Measurements from ENCODE around the gene PIGU. TPM values are rescaled to one million over a fixed set of nuclear protein-coding genes. Genes with fewer than 3 reads are reported as not detected.

The PIGU gene
- total and polyA plus RNA-seq, 7 experiments from 2014 or later = 8.6 to 34.5 (median 16.7) TPM

DNA sequence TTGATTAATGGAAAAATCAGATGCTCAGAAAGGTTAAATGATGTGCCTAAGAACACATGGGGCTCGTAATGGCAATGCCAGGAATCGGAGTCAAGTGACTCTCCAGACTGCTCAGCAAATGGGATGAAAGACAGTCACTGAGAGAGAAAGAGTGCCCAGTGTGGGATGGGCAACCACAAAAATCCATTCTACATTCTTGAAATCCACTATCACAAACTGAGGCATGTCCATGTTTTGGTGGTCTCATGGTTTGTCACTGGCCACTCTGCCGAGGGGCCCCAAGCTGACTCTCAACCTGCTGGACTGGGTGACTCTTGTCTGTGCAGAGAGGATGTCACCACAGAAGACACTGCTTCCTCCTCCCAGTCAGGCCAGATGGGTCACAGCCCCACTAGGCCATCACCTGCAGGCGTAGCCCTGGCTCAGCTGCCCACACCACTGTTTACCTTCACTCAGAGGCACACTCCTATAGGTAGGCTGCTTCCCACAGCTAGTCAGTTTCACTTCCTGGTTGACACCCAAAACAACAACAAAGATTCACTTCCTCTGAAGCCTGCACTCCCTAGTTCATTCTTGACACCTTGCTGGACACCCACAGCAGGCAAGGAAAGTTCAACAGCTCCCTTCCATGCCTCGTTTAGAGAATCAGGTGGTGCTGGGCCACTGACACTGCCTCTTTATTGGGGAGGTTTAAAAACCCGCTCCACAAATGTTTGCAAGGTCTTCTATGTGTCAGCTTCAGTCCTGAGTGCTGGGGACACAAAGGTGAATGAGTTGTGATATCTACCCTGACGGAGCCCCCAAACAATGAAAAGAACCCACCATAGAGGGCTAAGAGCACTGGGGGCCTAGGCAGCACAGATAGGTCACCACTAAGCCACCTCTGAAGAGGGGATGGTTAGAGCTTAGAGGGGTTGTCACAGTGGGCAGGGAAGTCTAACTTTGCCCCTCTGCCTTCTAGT is 96.6 kb downstream of the PIGU start:
- Mint-ChIP-seq H3K9me3 (no peaks in the 10 kb centered on the region), H3K36me3 (peaks cover 4 to 33% (median 13%) of the 10 kb centered on the region in 5 donors), H3K4me3 (peak overlapping the region in 2 of 10 donors; percentile 16 to 64), H3K27me3 (no peaks in the 10 kb centered on the region), H3K4me1 (peaks cover 9 to 38% (median 17%) of the 10 kb centered on the region in 7 donors), H3K27ac (peak overlapping the region; percentile 2 to 92 (median 73))
- ATAC-seq (peak; percentile 68), DNase-seq (peak in 2 of 9 donors; percentile 7 to 33)
- H3K27me3 ChIP-seq (ENCODE audit: control insufficient read depth in 2 of 2, insufficient read depth in 2 of 2, low read length in 2 of 2) = no peaks in the 10 kb centered on the region
- H3K36me3 ChIP-seq (ENCODE audit: control insufficient read depth in 2 of 3, insufficient read depth in 3 of 3, low read length in 3 of 3) = peaks cover 0 to 66% (median 0%) of the 10 kb centered on the region in 3 experiments
- H3K9me3 ChIP-seq (ENCODE audit: control insufficient read depth in 2 of 3, low read length in 3 of 3) = no peaks in the 10 kb centered on the region
- peaks cover 10 to 11% of the 10 kb centered on the region in 2 donors for H3K4me1 ChIP-seq (ENCODE audit: control insufficient read depth in 2 of 2, insufficient read depth in 2 of 2, low read length in 2 of 2)
- no peak overlapping the region for H3K4me3 ChIP-seq (ENCODE audit: low read length)
- ChIA-PET POLR2A (interaction anchor here (0.5 kb wide), 1 partner anchor 1155 kb away, joined by 3 read pairs; no protein-coding TSS in a partner anchor), CTCF (interaction anchor here (0.5 kb wide), 1 partner anchor 189 kb away, joined by 4 read pairs; no protein-coding TSS in a partner anchor)
- peak overlapping the region; percentile 31 for H3K27ac ChIP-seq (ENCODE audit: low read depth, low read length)
- intact Hi-C loops (cut with micrococcal nuclease) = loop anchor here in 1 of 2 donors (2.0 kb wide), 1 partner anchor 21 kb away; the partner anchor contains the start of gene MAP1LC3A

DNA sequence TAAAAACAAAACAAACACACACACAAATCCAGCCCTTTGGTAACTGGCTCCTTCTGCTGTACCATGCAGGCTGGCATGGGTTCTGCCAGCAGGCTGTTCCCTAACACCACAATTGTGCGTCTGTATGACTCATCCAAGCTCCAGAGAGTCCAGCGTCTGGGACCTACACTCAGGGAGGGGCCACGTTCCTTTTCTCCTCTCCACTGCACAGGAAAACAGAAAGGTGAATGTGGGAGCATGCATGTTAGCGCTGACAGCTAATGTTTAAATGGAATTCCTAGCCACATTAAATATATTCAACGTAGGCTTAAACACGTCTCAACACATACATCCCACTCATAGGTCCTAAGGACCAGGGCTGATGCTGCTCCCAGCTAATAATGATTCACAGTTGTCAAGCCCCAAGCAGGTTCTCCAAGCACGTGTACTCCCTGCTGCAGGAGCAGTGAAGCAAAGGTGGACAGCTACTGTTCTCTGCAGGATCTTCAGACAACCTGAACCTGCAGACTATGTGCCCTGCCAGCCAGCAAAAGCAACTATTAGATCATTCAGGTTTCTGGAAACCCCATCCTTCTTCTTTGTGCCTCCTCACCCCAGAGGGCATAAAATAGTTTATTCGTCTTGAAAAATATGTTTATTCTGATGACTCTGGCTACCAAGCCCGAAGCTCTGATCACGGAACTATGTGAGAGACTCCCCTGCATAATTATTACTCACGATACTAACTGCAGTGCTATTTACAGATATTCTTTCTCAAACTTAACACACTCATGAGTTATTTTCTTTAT is 97.5 kb downstream of the PIGU start:
- H3K27me3 Mint-ChIP-seq = no peaks in the 10 kb centered on the region
- peaks cover 0 to 2% (median 0%) of the 10 kb centered on the region in 11 donors for H3K9me3 Mint-ChIP-seq
- CTCF ChIA-PET = interaction anchor here (0.5 kb wide), 1 partner anchor 190 kb away, joined by 4 read pairs; no protein-coding TSS in a partner anchor
- no peak for ATAC-seq
- Histone ChIP-seq H3K27me3 (ENCODE audit: control insufficient read depth in 2 of 2, insufficient read depth in 2 of 2, low read length in 2 of 2) (no peaks in the 10 kb centered on the region), H3K4me1 (ENCODE audit: control insufficient read depth in 2 of 2, insufficient read depth in 2 of 2, low read length in 2 of 2) (peaks cover 10 to 11% of the 10 kb centered on the region in 2 donors), H3K9me3 (ENCODE audit: control insufficient read depth in 2 of 3, low read length in 3 of 3) (no peaks in the 10 kb centered on the region), H3K36me3 (ENCODE audit: control insufficient read depth in 2 of 3, insufficient read depth in 3 of 3, low read length in 3 of 3) (peaks cover 0 to 66% (median 0%) of the 10 kb centered on the region in 3 experiments), H3K4me3 (ENCODE audit: low read length) (no peak overlapping the region), H3K27ac (ENCODE audit: low read depth, low read length) (no peak overlapping the region)
- POLR2A ChIA-PET = interaction anchor here (0.5 to 0.6 kb wide), 2 partner anchors 87 to 1154 kb away, joined by 3 read pairs; no protein-coding TSS in a partner anchor
- peaks cover 9 to 38% (median 17%) of the 10 kb centered on the region in 7 donors for H3K4me1 Mint-ChIP-seq
- peak overlapping the region in 1 of 10 donors; percentile 64 for H3K4me3 Mint-ChIP-seq
- peak overlapping the region in 5 of 9 donors; percentile 2 to 92 (median 78) for H3K27ac Mint-ChIP-seq
- peaks cover 4 to 36% (median 13%) of the 10 kb centered on the region in 5 donors for H3K36me3 Mint-ChIP-seq
- DNase-seq = peak in 1 of 9 donors; percentile 12
- intact Hi-C loops (cut with micrococcal nuclease) = no loop called here

DNA sequence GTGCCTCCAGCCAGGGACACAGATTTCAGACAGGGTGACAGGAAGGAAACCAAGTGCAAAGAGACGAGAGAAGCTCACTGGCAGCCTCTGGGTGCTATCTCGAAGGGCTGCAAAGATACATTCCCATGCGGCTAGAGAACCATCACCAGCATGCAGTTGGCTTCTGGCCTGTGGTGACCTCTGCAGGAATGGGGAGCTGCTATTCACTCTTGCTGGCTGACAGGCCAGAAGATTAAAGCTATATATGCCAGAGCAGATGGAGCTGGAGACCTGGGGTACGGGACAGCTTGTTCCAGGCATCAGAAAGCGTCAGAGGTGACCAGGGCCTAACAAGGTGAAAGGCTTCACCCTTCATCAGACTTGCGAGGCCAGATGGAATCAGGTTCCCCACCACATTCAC is 98.4 kb downstream of the PIGU start:
- Histone ChIP-seq H3K27ac (ENCODE audit: low read depth, low read length) (no peak overlapping the region), H3K9me3 (ENCODE audit: control insufficient read depth in 2 of 3, low read length in 3 of 3) (no peaks in the 10 kb centered on the region), H3K36me3 (ENCODE audit: control insufficient read depth in 2 of 3, insufficient read depth in 3 of 3, low read length in 3 of 3) (peaks cover 0 to 66% (median 0%) of the 10 kb centered on the region in 3 experiments), H3K4me3 (ENCODE audit: low read length) (no peak overlapping the region), H3K27me3 (ENCODE audit: control insufficient read depth in 2 of 2, insufficient read depth in 2 of 2, low read length in 2 of 2) (no peaks in the 10 kb centered on the region), H3K4me1 (ENCODE audit: control insufficient read depth in 2 of 2, insufficient read depth in 2 of 2, low read length in 2 of 2) (peaks cover 10 to 11% of the 10 kb centered on the region in 2 donors)
- Mint-ChIP-seq H3K9me3 (peaks cover 0 to 2% (median 0%) of the 10 kb centered on the region in 11 donors), H3K4me1 (peaks cover 9 to 38% (median 17%) of the 10 kb centered on the region in 7 donors), H3K27ac (peak overlapping the region in 3 of 9 donors; percentile 16 to 32 (median 30)), H3K4me3 (no peak overlapping the region), H3K36me3 (peaks cover 4 to 40% (median 13%) of the 10 kb centered on the region in 5 donors), H3K27me3 (no peaks in the 10 kb centered on the region)
- no peak for ATAC-seq
- ChIA-PET CTCF (no interaction called here), POLR2A (interaction anchor here (0.6 kb wide), 1 partner anchor 88 kb away, joined by 3 read pairs; no protein-coding TSS in a partner anchor)
- no peak for DNase-seq
- intact Hi-C loops (cut with micrococcal nuclease) = no loop called here

DNA sequence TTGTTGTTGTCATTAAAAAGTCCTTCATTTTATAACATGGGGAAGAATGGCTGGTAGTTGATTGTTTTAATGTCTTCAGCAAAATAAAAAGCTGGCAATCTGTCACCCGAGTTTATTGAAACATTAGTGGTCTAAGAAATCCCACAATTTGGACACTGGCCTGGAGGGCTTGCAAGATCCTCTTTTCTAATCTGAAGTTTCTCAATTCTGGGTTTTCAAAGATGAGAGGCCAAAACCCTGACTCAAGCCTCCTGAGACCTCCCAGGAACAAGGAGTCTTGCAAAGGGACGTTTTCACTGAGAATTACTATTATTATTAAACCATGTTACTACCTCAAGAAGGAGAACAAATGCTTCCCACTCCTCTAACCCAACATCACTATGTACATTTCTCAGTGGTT is 98.9 kb downstream of the PIGU start:
- Histone ChIP-seq H3K4me3 (ENCODE audit: low read length) (no peak overlapping the region), H3K9me3 (ENCODE audit: control insufficient read depth in 2 of 3, low read length in 3 of 3) (no peaks in the 10 kb centered on the region), H3K36me3 (ENCODE audit: control insufficient read depth in 2 of 3, insufficient read depth in 3 of 3, low read length in 3 of 3) (peaks cover 0 to 66% (median 0%) of the 10 kb centered on the region in 3 experiments), H3K27me3 (ENCODE audit: control insufficient read depth in 2 of 2, insufficient read depth in 2 of 2, low read length in 2 of 2) (no peaks in the 10 kb centered on the region), H3K27ac (ENCODE audit: low read depth, low read length) (no peak overlapping the region), H3K4me1 (ENCODE audit: control insufficient read depth in 2 of 2, insufficient read depth in 2 of 2, low read length in 2 of 2) (peaks cover 10 to 11% of the 10 kb centered on the region in 2 donors)
- intact Hi-C loops (cut with micrococcal nuclease) = no loop called here
- Mint-ChIP-seq H3K9me3 (peaks cover 0 to 2% (median 0%) of the 10 kb centered on the region in 11 donors), H3K27ac (peak overlapping the region in 1 of 9 donors; percentile 30), H3K36me3 (peaks cover 8 to 40% (median 14%) of the 10 kb centered on the region in 5 donors), H3K4me3 (no peak overlapping the region), H3K27me3 (no peaks in the 10 kb centered on the region), H3K4me1 (peaks cover 9 to 38% (median 17%) of the 10 kb centered on the region in 7 donors)
- ChIA-PET POLR2A (no interaction called here), CTCF (interaction anchor here (1.2 kb wide), 1 partner anchor 21 kb away, joined by 4 read pairs; no protein-coding TSS in a partner anchor)
- DNase-seq (no peak), ATAC-seq (no peak)

DNA sequence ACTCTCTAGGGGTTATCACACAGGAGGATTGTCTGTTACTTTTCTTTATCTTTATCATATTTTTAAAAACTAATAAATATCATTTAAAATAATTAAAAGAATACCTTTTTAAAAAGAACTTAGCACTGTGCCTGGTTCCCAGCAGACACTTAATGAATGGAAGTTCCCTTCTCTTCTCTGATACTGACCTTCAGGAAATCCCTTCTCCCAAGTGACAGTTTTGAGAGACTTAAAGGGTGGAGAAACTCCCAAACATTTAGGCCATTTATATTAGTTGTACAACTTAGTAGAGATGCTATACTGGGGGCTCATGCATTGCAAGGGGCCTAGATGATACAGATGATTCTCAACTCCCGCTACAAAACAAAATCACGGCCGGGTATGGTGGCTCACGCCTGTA is 99.8 kb downstream of the PIGU start:
- Histone ChIP-seq H3K36me3 (ENCODE audit: control insufficient read depth in 2 of 3, insufficient read depth in 3 of 3, low read length in 3 of 3) (peaks cover 0 to 67% (median 0%) of the 10 kb centered on the region in 3 experiments), H3K9me3 (ENCODE audit: control insufficient read depth in 2 of 3, low read length in 3 of 3) (no peaks in the 10 kb centered on the region), H3K27me3 (ENCODE audit: control insufficient read depth in 2 of 2, insufficient read depth in 2 of 2, low read length in 2 of 2) (no peaks in the 10 kb centered on the region), H3K27ac (ENCODE audit: low read depth, low read length) (no peak overlapping the region), H3K4me3 (ENCODE audit: low read length) (no peak overlapping the region), H3K4me1 (ENCODE audit: control insufficient read depth in 2 of 2, insufficient read depth in 2 of 2, low read length in 2 of 2) (peaks cover 10 to 11% of the 10 kb centered on the region in 2 donors)
- Mint-ChIP-seq H3K9me3 (peaks cover 0 to 2% (median 0%) of the 10 kb centered on the region in 11 donors), H3K27me3 (no peaks in the 10 kb centered on the region), H3K4me1 (peaks cover 7 to 34% (median 17%) of the 10 kb centered on the region in 7 donors), H3K27ac (no peak overlapping the region), H3K4me3 (no peak overlapping the region), H3K36me3 (peaks cover 8 to 40% (median 14%) of the 10 kb centered on the region in 5 donors)
- ChIA-PET CTCF (interaction anchor here (1.2 kb wide), 1 partner anchor 22 kb away, joined by 4 read pairs; no protein-coding TSS in a partner anchor), POLR2A (no interaction called here)
- DNase-seq (no peak), ATAC-seq (no peak)
- intact Hi-C loops (cut with micrococcal nuclease) = no loop called here

DNA sequence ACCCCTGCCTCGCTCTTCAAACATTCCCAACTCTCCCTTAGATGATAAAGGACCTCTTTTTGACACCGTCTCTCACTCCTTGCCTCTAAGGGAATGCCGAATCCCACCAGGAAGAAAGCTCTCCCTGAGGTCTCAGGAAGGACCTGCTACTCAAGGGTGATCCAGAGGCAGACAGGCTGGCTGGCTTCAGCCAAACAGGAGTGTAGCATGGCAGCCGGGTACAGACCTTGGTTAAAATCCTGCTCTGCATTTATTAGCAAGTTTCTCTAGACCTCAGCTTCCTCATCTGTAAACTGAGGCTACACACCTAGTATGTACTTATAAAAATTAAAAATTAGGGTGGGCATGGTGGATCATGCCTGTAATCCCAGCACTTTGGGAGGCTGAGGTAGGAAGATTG is 101.1 kb downstream of the PIGU start:
- POLR2A ChIA-PET = no interaction called here

More for the DNA sequence above, 101.1 kb downstream of the PIGU start:
- no peak overlapping the region for H3K27ac Mint-ChIP-seq
- no peaks in the 10 kb centered on the region for H3K27me3 Mint-ChIP-seq
- Histone ChIP-seq H3K27ac (ENCODE audit: low read depth, low read length) (no peak overlapping the region), H3K4me3 (ENCODE audit: low read length) (no peak overlapping the region), H3K27me3 (ENCODE audit: control insufficient read depth in 2 of 2, insufficient read depth in 2 of 2, low read length in 2 of 2) (no peaks in the 10 kb centered on the region), H3K9me3 (ENCODE audit: control insufficient read depth in 2 of 3, low read length in 3 of 3) (no peaks in the 10 kb centered on the region), H3K4me1 (ENCODE audit: control insufficient read depth in 2 of 2, insufficient read depth in 2 of 2, low read length in 2 of 2) (peaks cover 10 to 11% of the 10 kb centered on the region in 2 donors), H3K36me3 (ENCODE audit: control insufficient read depth in 2 of 3, insufficient read depth in 3 of 3, low read length in 3 of 3) (peaks cover 0 to 69% (median 0%) of the 10 kb centered on the region in 3 experiments)
- H3K36me3 Mint-ChIP-seq = peaks cover 13 to 43% (median 18%) of the 10 kb centered on the region in 5 donors
- no peak overlapping the region for H3K4me3 Mint-ChIP-seq
- ATAC-seq (no peak), DNase-seq (no peak)
- H3K9me3 Mint-ChIP-seq = peaks cover 0 to 2% (median 0%) of the 10 kb centered on the region in 11 donors
- peaks cover 8 to 28% (median 12%) of the 10 kb centered on the region in 7 donors for H3K4me1 Mint-ChIP-seq
- CTCF ChIA-PET = no interaction called here
- intact Hi-C loops (cut with micrococcal nuclease) = no loop called here
